Sigmoid colon (tissue), 3 donors: ENCODE results near the gene PEX14.

Source experiments
- CTCF ChIP-seq, 4 experiments: fragments of 450-650 bp in 3 of 4; fragments of 200-600 bp in 1 of 4; IDR thresholded peaks; one replicate each; pipeline ENCODE4 v1.5.1; 2016 to 2019; ENCODE audit warnings: antibody characterized with exemption in 4 of 4, mild to moderate bottlenecking in 3 of 4, moderate library complexity in 2 of 4
- POLR2A ChIP-seq, 2 donors: fragments of 450-650 bp; IDR thresholded peaks; one replicate each; pipeline ENCODE4 v1.6.1; 2016; ENCODE audit warnings: antibody characterized with exemption in 2 of 2, mild to moderate bottlenecking in 2 of 2, moderate library complexity in 2 of 2

- TF ChIP-seq CTCF (IDR thresholded peaks at IDR 0.05) (no peak), POLR2A (IDR thresholded peaks at IDR 0.05) (no peak)
These were observed 136.3 kb downstream of the PEX14 start for GRCh38 chr1:10610901-10611600.
